GM19035 (cell line): ENCODE measurements around the gene PTBP3.
"Not testable (repeated sequence)": the region's sequence is repeated elsewhere in the genome, so short reads cannot be mapped to it uniquely, and the experiment has no call there.

Source experiments
- ATAC-seq: cut with Tn5 transposase; IDR thresholded peaks from one replicate; pipeline ENCODE4 v1.9.1; 2021; ENCODE audit not compliant: unreplicated experiment

The PTBP3 gene

DNA sequence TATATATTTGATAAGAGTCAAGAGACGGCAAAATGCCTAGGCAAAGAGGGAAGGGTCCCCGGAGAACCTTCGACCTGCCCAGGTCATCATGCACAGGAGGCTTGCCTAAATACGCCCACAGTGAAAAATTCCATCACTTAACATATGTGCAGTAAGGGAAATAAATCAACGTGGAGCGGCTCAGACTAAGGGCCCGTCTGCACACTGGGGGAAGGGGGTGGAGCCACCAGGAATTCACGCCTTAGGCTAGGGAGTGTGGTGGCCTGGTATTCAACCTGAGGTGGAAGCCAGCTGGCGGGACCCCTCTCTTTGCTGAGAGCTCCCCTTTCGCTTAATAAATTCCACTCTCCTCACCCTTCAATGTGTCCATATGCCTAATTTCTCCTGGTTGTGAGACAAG is 8.3 kb downstream of the PTBP3 start:
- ATAC-seq, result no peak

DNA sequence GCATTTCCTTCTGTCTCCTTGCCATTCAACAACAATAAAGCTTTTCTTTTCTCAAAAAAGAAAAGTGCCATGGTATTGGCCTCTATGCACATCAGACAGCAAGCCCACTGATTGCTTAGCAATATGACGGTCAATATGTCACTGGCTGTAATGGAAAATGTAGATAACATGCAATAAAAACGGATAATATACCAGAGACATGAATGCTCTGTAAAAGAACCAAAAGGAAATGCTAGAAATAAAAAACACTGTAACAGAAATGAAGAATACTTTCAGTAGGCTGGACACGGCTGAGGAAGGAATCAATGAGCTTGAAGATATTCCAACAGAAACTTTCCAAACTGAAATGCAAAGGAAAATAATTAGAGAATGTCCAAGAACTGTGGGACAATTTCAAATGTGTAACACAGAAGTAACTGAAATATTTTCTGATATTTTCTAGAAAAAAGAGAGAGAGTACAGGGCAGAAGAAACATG is 10.0 kb downstream of the PTBP3 start:
- ATAC-seq, result no peak

DNA sequence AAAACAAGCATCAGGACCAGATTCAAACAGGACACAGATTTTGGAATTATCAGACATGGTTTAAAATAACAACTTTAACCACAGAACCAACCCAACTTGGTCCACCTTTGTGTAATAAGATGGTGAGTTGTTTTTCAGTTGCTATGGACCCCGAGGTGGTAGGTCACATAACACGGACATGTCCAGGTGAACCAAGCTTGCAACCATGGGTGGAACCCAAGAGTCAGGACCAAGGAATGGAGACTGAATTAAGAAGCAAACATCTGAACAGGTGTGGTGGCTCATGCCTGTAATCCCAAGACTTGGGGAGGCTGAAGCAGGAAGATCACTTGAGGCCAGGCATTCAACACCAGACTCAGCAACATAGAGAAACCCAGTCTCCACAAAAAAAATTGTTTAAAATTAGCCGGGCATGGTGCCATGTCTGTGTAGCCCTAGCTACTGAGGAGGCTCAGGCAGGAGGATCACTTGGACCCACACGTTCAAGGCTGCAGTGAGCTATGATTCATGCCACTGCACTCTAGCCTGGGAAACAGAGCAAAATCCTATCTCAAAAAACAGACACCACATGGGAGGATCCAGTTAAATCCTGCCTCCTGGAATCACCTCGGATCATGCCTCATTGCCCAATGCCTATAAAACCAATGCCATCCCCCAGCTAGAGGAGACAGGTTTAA is 10.6 kb downstream of the PTBP3 start:
- ATAC-seq, result no peak

DNA sequence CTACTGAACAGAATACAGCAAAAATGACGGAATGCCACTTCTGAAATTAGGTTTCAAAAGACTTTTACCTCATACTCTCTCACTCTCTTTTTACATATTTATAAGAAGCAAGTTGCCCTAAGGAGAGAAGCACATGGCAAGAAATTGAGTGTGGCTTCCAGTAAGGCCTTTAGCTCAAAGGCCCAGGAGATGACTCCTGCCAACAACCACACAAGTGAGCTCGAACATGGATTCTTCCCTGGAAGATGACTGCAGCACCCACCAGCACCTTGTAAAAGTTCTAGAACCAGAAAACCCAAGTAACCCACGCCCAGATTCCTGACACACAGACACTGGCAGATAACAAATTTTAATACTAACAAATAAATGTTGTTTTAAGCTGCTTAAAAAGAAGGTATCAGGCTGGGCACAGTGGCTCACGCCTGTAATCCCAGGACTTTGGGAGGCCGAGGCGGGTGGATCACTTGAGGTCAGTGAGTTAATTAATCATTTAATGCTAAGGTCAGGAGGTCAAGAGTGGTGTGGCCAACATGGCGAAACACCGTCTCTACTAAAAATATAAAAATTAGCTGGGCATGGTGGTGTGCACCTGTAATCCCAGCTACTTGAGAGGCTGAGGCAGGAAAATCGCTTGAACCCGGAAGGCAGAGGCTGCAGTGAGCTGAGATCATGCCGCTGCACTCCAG is 17.0 kb downstream of the PTBP3 start:
- no peak for ATAC-seq

DNA sequence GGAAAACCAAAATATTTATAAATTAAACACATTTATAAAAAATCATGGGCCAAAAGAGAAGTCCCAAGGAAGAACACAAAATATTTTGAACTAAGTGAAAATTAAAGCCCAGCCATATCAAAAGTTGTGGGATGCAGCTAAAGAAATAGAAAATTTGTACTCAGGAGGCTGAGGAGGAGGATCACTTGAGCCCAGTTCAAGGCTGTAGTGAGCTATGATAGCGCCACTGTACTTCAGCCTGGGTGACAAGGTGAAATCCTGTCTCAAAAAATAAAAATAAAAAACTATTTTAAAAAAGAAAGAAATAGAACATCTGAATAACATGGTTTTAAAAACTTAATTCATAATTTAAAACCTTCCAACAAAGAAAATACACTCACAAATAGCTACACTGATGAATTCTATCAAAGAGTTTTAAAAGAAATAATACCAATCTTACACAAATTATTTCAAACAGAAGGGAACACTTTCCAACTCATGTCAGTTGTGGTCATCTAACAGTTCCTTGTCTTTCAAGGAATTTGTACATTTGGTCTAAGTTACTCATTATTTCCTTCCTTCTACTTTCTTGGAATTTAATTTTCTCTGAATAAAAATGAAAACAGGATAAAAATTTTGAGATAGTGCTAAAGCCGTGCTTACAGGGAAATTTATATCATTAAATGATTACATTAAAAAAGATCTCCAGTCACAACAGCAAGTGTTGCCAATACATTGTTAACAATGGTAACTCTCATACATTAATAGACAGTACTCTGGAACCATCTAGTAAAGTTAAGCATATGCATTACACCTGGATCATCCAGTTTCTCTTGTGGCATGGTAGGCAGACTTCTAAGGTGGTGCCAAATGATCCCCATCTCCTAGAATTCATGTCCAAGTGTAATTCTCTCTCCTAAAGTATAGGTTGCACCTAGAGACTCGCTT is 17.8 kb downstream of the PTBP3 start:
- no peak for ATAC-seq

DNA sequence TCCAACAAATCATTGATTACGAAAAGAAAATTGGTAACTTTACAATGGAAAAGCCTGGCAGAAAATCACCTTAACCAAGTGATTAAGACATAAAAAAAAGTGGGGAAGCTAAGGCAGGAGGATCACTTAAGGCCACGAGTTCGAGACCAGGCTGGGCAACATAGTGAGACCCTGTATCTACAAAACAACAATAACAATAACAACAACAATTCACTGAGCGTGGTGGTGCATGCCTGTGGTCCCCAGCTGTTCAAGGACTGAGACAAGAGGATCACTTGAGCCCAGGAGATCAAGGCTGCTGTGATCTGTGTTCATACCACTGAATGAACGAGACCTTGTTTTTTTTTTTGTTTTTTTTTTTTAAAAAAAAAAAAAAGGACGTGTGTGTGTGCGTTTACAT is 21.3 kb downstream of the PTBP3 start:
- ATAC-seq, result no peak

DNA sequence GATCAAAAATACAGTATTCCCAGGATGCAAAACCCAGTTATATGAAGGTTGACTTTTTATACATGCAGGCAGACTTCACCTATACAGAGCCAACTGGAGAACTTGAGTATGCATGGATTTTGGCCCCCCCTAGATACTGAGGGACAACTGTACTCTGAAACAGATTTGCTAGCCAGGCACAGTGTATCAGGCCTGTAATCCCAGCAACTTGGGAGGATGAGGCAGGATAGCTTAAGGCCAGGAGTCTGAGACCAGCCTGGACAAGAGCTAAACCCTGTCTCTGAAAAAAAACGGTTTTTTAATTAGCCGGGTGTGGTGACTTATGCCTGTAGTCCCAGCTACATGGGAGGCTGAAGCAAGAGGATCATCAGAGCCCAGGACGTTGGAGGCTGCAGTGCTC is 21.9 kb downstream of the PTBP3 start:
- ATAC-seq, result no peak

DNA sequence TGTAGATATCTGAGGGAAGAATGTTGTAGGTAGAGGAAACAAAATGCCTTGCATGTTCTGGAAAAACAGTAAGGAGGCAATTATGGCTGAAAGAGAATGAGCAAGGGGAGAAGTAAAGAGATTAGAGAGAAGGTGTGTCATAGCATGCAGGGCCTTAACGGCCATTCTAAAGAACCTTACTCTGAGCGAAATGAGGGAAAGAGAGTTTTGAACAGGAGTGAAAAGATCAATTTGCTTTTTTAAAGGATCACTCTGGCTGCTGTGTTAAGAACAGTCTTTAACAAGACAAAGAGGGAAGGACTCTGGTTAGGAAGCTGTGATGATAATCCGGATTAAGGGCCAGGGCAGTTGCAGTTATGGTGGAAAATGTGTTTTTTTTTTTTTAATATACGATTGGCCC is 22.6 kb downstream of the PTBP3 start:
- no peak for ATAC-seq

DNA sequence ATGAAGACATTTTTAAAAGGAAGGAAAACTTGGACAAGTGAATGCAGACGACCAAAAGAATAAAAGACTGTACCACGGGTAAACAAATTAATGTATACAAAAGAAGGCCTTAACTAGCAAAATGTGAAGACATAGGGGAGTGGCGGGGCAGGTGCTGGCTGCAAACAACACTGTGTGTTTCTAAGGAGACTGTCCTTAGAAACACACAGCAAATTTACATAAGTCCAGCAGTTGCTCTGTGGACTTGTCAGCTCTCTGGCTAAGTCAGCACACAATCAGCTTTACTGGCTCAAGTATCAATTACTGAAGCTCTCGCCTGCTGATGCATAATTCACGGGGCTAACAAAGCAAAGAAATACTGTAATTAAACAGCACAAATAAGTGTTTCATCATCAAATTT is 24.8 kb downstream of the PTBP3 start:
- no peak for ATAC-seq

DNA sequence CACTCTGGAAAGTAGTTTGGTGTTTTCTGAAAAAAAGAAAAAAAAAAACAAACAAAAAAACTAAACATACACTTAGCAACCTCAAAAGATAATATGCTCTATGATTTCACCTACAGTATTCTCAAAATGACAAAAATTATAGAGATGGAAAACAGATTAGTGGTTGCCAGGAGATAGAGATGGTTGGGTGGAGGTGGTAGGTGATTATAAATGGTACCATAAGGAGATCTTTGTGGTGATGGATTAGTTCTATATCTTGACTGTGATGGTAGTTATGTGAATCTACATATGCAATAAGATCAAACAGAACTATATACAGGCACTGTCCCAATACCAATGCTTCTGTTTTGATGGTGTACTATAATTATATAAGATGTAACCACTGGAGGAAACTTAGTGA is 32.0 kb downstream of the PTBP3 start:
- ATAC-seq, result no peak

DNA sequence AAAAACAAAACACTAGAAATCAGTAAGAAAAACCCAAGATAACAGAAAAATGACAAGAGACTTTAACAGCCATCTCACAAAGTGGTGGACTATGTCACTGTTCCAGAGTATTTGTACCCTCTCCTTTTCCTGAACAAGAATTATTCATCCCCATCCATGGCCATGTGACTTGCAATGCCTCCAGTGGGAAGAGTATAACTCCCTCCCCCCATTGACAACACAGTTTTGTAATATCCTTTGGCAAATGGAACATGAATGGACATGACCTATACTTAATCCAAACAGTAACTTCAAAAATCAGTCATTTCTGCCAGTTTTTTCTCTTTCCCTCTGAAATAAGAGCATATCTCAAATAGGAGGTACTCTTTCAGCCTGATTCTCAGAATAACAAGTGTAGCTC is 33.9 kb downstream of the PTBP3 start:
- ATAC-seq, result no peak

DNA sequence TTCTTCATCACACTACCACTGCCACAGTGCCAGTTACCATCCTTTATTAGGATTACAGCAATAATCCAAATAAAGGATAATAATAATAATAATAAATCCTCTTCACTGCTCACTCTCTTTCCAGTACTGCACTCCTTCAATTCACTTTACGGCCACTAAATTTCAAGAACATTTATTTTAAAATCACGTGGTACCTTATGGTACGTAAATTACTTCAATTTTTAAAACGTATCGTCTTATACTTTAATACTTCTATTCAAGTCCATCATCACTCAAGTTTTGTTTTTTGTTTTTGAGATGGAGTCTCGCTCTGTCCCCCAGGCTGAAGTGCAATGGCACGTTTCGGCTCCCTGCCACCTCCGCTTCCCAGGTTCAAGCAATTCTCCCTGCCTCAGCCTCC is 36.5 kb downstream of the PTBP3 start:
- no peak for ATAC-seq

DNA sequence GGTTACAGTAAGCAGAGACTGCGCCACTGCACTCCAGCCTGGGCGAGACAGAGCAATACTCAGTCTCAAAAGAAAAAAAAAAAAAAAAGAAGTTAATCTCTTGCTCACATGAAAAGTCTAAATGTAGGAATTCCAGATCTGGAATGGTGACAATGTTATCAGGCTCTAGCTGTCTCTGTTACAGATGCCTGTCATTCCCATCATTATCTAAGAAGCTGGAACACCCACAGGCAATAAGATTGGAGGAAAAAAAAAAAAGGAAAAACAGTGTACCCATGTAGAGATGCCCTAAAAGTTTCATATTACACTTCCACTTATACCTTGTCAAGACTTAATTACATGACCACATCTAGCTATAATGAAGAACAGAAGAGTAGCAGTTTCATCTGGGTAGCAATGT is 38.2 kb downstream of the PTBP3 start:
- no peak for ATAC-seq

DNA sequence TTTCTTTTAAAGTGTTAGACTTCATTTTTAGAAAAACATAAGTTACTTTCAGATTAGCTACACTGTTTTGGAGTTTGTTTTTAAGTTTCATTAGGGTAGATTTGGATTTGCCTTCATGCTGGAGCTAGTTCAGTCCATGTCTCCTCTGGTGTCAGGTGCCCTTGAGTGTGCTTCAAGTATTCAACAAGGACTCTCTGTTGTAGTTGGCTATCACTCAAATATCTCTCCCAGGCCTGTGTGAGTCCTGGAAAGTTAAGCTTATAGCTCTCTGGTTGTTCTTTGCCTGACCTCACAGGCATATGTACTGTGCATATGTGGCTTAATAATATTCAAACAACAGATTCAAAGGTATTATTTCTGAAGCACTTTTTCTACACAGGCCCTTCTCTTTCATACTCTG is 45.4 kb downstream of the PTBP3 start:
- no peak for ATAC-seq

DNA sequence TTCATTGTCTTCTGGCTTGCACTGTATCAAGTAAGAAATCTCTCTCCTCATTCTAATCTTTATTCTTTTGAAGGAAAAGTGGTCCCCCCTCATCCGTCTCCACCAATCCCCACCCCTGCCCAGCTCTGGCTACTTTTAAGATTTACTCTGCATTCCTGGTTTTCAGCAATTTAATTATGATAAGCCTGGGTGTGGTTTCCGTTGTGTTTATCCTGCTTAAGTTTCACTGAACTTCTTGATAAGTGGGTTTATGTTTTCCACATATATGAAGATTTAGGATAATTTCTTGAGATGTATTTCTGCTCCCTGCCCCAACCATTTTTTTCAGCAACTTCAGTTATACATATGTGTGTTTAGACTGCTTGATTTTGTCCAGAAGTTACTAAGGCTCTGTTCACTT is 46.5 kb downstream of the PTBP3 start:
- no peak for ATAC-seq

DNA sequence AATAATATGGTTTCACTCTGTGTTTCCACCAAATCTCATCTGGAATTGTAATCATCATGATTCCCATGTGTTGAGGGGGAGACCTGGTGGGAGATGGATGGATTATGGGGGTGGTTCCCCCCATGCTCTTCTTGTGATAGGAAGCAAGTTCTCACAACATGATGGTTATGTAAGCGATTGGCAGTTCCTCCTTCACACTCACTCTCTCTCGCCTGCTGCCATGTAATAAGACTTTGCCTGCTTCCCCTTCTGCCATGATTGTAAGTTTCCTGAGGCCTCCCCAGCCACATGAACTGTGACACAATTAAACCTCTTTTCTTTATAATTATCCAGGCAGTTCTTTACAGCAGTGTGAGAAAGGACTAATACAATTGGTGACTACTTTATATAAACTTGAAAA is 48.4 kb downstream of the PTBP3 start:
- no peak for ATAC-seq

DNA sequence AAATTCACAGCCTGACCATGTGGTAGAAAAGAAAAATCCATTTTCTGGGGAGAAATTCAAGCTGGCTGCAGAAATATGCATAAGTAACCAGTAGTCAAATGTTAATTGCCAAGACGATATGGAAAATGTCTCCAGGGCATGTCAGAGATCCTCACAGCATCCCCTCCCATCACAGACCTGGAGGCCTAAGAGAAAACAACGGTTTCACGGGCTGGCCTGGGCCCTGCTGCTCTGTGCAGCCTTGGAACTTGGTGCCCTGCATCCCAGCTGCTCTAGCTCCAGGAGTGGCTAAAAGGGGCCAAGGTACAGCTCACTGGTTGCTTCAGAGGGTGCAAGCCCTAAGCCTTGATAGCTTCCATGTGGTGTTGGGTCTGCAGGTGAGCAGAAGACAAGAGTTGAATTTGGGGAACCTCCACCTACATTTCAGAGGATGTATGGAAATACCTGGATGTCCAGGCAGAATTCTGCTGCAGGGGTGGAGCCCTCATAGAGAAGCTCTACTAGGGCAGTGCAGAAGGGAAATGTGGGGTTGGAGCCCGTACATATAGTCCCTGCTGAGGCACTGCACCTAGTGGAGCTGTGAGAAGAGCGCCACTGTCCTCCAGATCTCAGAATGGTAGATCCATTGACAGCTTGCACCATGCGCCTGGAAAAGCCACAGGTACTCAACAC is 49.7 kb downstream of the PTBP3 start:
- ATAC-seq, result no peak

DNA sequence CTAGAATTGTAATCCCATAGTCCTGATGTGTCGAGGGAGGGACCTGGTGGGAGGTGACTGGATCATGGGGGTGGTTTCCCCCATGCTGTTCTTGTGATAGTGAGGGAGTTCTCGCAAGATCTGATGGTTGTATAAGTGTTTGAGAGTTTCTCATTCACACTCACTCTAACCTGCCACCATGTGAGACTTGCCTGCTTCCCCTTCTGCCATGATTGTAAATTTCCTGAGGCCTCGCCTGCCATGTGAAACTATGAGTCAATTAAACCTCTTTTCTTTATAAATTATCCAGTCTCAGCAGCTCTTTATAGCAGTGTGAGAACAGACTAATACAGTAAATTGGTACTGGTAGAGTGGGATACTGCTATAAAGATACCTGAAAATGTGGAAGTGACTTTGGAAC is 50.6 kb downstream of the PTBP3 start:
- not testable (repeated sequence) for ATAC-seq

DNA sequence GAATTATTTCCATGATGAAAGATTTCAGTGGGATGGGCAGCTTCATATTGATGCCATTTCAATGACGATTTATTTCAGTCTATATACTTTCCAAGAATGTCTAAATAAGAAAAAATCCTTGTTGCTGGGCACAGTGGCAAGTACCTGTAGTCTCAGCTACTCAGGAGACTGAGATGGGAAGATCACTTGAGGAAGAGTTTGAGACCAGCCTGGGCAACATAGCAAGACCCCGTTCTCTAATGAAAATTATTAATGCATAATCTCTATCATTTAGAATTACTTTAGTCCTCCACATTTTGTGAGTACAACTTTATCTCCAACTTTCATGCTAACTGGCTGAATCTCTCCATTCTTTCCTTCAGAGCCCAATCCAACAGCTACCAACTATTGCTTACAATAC is 52.5 kb downstream of the PTBP3 start:
- no peak for ATAC-seq

DNA sequence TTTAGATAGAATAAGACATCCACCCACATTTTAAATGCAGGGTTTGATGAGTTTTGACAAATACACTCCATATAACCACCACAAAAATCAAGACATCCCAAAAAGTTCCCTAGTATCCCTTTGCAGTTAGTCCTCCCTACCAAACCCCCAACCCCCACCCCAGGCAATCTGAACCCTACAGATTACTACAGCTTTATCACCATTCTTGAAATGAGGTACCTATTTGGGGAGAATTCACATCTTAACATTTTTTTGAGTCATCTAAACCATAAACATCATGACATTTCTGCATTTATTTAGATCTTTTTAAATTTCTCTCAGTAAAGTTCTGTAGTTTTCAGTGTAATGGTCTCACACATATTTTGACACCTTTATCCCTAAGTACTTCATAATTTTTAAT is 53.9 kb downstream of the PTBP3 start:
- no peak for ATAC-seq

DNA sequence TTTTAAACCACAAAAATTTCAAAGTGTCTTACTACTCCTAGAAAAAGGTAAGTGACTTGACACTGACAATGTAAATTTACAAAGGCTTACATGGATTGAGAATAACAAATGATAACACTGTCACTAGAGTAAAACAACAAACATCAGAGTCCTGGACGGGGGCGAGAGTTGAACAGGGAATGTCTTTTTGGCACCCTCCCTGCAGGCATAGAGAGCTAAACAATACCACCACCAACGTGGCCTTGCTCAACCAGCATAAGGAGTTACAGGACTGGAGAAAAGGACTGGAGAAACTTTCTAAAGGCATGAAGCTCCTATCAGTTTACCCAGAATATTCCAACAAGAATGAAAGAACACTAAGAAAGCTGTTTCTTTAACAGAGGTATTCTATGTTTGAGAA is 55.3 kb downstream of the PTBP3 start:
- no peak for ATAC-seq
